Middle frontal gyrus (tissue), 1 donor: ENCODE data around the gene PRSS1.
"Not testable (repeated sequence)": the region's sequence is repeated elsewhere in the genome, so short reads cannot be mapped to it uniquely, and the experiment has no call there.

ENCODE experiments used
- DNase-seq: peaks from one replicate; pipeline ENCODE4 v3.0.0-alpha.2; 2015; ENCODE audit warnings: low spot score; ENCODE audit errors: extremely low spot score

The PRSS1 gene

GRCh38 chr7:142749218-142749993 lies at the start of gene PRSS1:
PRSS1 (plus strand) TSS chr7:142749472; CDS start chr7:142749485, 13 bp downstream.
- no peak for DNase-seq

DNA sequence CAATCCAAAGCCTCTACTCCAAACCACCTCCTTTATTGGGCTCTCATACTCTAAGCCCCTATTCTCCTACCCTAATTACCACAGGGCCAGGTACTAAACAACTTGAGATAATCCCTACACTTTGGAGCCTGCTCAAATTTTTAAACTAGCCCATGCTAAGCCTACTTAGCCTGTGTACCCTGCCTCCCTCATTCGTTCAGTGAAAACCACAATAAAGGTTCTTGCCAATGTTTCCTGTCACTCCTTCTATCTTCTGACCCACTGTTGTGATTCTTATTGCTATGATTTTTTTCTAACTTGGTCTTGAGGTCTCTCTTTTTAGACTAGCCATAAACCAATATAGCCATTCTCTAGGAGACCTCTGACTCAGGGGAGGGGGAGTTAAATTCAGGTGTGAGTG lies 48.3 kb upstream of the PRSS1 start:
- not testable (repeated sequence) for DNase-seq

DNA sequence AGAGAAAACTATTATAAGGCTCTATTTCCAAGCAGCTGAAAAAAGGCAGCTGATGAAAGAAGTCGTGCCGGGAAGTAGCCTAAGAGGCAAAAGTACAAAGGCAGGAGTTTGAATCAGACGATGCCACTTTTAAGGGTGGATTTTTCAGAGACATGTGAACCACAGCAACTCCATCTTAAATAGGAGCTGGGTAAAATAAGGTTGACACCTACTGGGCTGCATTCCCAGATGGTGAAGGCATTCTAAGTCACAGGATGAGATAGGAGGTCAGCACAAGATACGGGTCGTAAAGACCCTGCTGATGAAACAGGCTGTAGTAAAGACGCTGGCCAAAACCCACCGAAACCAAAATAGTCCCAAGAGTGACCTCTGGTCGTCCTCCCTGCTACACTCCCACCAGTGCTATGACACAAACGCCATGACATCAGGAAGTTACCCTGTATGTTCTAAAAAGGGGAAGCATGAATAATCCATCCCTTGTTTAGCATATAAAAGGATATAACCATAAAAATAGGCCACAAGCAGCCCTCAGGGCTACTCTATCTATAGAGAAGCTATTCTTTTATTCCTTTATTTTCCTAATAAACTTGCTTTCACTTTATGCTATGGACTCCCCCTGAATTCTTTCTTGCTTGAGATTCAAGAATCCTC lies 45.5 kb upstream of the PRSS1 start:
- DNase-seq: no peak

DNA sequence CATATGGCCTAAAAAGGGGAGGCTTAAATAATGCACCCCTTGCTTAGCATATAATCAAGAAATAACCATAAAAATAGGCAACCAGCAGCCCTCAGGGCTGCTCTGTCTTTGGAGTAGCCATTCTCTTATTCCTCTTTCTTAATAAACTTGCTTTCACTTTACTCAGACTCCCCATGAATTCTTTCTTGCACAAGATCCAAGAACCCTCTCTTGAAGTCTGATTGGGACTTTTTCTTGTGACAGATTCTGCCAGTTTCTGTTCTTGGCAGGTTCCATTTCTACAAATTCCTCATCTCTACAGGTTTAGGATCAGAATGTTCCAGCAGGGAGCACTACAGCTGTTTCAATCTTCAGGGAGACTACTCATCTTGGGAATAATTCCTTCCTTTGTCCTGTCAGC lies 40.5 kb upstream of the PRSS1 start:
- not testable (repeated sequence) for DNase-seq

- no peak for DNase-seq
Measured at GRCh38 chr7:142709921-142710320, 39.4 kb upstream of the PRSS1 start.

DNA sequence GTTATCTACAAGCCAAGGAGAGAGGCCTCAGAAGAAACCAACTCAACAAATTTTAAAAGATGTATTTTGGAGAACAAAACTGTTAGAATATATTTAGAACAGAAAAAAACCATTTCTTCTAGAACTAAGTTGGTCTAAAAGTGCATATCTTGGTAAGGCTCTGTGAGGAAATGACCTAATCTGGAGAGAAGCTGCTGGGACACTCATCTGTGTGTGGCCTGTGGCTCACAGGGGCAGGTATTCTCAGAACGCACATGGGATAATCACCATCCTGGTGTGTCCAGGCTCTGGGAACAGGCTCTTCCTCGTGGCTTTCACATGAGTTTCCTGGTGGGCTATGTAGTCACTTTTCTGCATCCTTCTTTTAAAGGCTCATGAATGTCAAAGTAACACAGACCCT lies 38.1 kb upstream of the PRSS1 start:
- no peak for DNase-seq

GRCh38 chr7:142711746-142712616 lies 37.3 kb upstream of the PRSS1 start:
- DNase-seq: no peak

DNA sequence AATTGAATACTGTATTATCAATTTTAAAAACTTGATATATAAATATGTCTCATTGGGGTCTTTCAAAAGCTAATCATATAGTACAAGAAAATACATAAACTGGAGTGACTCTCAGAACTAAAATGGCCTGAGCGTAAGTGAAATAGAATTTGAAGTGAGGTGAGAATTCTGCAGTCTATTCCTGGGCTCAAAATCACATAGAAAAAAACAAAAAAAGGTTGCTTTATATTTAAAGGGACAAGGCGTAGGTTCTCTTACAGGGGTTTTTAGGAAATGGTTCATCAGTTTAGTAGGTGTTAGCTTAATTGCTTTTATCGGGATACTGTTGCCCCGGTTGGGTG lies 36.7 kb upstream of the PRSS1 start:
- DNase-seq: no peak

GRCh38 chr7:142714375-142714774 lies 34.9 kb upstream of the PRSS1 start:
- peak; percentile 21 for DNase-seq

- no peak for DNase-seq
Measured at GRCh38 chr7:142716596-142716995, 32.7 kb upstream of the PRSS1 start.

- DNase-seq: no peak
Measured at GRCh38 chr7:142717453-142717852, 31.8 kb upstream of the PRSS1 start.

DNA sequence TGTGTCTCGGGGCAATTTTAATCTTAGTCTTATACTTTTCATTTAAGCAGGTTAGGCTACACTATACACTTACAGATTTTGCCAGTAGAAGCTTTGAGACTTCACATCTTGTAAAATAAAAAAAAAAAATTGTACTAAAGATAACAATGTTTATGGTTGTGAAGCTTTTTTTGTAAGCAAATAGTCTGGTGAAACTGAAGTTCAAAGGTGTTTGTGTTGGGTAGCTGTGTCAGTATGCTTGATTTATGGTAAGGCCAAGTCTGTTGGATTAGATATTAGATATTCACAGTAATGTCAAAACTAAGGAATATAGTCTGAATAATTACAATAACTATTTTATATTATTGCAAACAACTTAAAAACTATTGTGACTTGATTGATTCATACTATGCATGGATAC lies 31.0 kb upstream of the PRSS1 start:
- DNase-seq: no peak

DNA sequence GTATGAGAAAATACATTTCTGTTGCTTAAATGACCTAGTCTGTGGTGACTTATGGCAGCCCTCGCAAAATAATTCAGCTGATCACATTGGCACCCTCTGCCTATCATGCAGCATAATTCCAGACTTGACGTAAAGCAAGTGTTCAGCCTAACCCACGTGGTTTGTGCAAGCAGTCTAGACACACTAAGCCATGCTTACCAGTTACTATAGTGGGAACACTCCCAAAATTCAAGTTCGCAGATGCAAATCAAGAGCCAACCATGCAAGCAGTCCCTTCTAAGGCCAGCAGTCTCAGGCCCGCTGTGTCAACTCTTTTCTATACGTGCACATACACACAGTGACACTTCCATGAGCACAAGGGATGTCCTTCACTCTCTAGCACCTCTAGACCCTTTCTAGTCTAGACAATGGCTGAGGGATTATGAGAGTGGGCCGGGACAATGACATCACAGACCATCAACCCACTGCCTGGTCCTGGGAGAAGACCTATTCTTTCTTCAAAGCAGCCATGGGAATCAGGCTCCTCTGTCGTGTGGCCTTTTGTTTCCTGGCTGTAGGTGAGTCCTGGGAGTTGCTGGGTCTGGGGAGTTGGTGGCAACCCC lies 29.0 kb upstream of the PRSS1 start:
- no peak for DNase-seq

- no peak for DNase-seq
Measured at GRCh38 chr7:142720986-142721385, 28.3 kb upstream of the PRSS1 start.

- no peak for DNase-seq
Measured at GRCh38 chr7:142722248-142722794, 27.0 kb upstream of the PRSS1 start.

DNA sequence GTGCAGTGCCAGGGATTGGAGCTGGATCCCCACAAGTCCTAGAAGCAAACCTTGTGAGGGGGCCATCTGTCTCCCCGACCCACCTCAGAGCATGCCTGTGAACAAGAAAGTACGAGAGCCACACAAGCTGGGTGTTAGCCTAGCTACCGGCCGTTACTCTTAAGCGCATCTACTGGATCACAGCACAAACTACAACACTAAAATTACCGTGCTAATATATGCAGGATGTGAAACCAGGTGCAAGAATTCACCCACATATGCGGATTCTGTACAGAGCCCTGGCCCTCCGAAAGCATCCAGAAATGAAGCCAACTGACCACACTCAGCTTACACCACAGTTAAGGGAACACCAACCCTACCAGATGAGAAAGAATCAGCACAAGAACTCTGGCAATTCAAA lies 16.0 kb upstream of the PRSS1 start:
- DNase-seq: no peak

DNA sequence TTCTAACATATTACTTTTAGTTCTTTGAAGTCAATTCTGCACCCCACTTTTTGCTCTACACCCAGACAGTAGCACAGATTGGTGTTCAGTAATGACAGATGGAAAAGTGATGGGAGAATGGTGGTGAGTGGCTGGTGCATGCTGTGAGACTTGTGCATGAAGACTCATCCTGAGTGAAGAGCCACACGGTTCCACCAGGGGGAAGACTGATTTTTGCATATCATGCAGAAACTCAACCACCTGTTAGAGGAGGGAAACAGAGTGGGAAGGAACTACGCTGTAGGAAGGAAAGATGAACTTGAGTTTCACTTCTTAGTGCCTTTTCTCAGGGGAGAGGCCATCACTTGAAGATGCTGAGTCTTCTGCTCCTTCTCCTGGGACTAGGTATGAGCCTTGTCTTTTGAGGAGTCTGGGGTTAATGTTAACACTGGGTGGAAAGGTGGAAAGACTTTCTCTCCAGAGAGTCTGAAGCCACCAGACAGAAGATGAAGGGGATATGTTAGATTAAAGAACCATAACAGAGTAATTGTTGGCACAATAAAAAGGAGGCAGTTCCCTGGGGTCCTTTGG lies 9.3 kb upstream of the PRSS1 start:
- no peak for DNase-seq

GRCh38 chr7:142740786-142741185 lies 8.5 kb upstream of the PRSS1 start:
- DNase-seq: no peak

- not testable (repeated sequence) for DNase-seq
Measured at GRCh38 chr7:142741932-142742331, 7.3 kb upstream of the PRSS1 start.

GRCh38 chr7:142745091-142745635 lies 4.1 kb upstream of the PRSS1 start:
- DNase-seq: no peak

DNA sequence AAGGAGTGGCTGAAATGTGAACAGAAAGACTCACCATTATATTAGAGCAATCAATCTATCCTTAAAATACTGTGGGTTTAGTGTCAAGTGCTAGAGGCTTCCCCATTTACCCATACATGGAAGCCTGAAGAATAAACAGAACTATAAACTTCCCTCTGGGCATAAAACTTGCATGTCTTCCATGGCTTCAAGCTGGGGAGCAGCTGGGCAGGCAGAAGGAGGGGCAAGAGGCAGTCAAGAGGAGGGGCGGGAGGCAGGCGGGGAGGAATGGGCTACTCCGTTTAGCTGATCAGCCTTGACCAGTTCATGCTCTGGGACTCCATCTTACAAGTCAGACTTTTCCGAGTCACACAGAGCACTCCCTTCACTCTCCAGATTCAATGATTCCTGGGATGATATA lies 3.5 kb upstream of the PRSS1 start:
- DNase-seq: no peak
